HepG2 (cell line): ENCODE data around the gene DENND4B. TPM values are rescaled to one million over a fixed set of nuclear protein-coding genes. Genes with fewer than 3 reads are reported as not detected.

Experiments used
- ATM ChIP-seq: fragments of 450-650 bp; IDR thresholded peaks from 2 replicates; pipeline ENCODE4 v1.7.1; 2017; ENCODE audit warnings: mild to moderate bottlenecking, borderline replicate concordance
- CC2D1A ChIP-seq: sonication (generic); formaldehyde crosslinking; IDR thresholded peaks from 2 replicates; pipeline ENCODE4 v1.8.1; 2023; ENCODE audit warnings: mild to moderate bottlenecking, missing genetic modification reagents
- FOXP1 ChIP-seq, 2 experiments: fragments of 450-650 bp in 1 of 2; IDR thresholded peaks; 2 replicates each; pipeline ENCODE4 v1.6.1; 2017 to 2018; ENCODE audit warnings: antibody characterized with exemption in 1 of 2
- HOXA5 ChIP-seq: sonication (generic); formaldehyde crosslinking; IDR thresholded peaks from 2 replicates; pipeline ENCODE4 v1.4.0; 2020; ENCODE audit warnings: missing genetic modification reagents
- NONO ChIP-seq, 2 experiments: fragments of 450-650 bp in 1 of 2; sonication (generic) in 1 of 2; formaldehyde crosslinking in 1 of 2; IDR thresholded peaks in 1 of 2; conservative IDR thresholded peaks in 1 of 2; 2 replicates each; pipeline versions ENCODE4 v1.6.1 to v1.8.0; 2017 to 2022; ENCODE audit warnings: mild to moderate bottlenecking in 1 of 2, missing genetic modification reagents in 1 of 2, moderate library complexity in 1 of 2
- NR2F6 ChIP-seq, 2 experiments: IDR thresholded peaks; 2 replicates each; pipeline ENCODE4 v1.6.1; 2016; ENCODE audit warnings: antibody characterized with exemption in 1 of 2, mild to moderate bottlenecking in 1 of 2
- ONECUT2 ChIP-seq: sonication (generic); formaldehyde crosslinking; IDR thresholded peaks from 2 replicates; pipeline ENCODE4 v1.4.0; 2020; ENCODE audit warnings: missing genetic modification reagents
- PCBP1 ChIP-seq: fragments of 200-400 bp; formaldehyde crosslinking; IDR thresholded peaks from 2 replicates; pipeline ENCODE4 v1.6.1; 2017; ENCODE audit warnings: mild to moderate bottlenecking, low read depth, low read length, borderline replicate concordance
- TAF1 ChIP-seq: sonication (generic); formaldehyde crosslinking; IDR thresholded peaks from 2 replicates; pipeline ENCODE4 v1.4.0; 2020; ENCODE audit warnings: missing genetic modification reagents
- TAF15 ChIP-seq: fragments of 200-400 bp; formaldehyde crosslinking; IDR thresholded peaks from one replicate; pipeline ENCODE4 v1.6.1; 2018; ENCODE audit warnings: mild to moderate bottlenecking, low read depth, low read length; ENCODE audit not compliant: poor library complexity, severe bottlenecking
- ZEB1 ChIP-seq: IDR thresholded peaks from 2 replicates; pipeline ENCODE4 v1.6.1; 2012; ENCODE audit warnings: mild to moderate bottlenecking, low read depth, inconsistent platforms; ENCODE audit not compliant: insufficient replicate concordance
- ZNF501 ChIP-seq: sonication (generic); formaldehyde crosslinking; IDR thresholded peaks from 2 replicates; pipeline ENCODE4 v1.5.1; 2020; ENCODE audit warnings: mild to moderate bottlenecking, moderate library complexity, missing genetic modification reagents
- ZSCAN12 ChIP-seq: sonication (generic); formaldehyde crosslinking; IDR thresholded peaks from 2 replicates; pipeline ENCODE4 v1.9.0; 2021; ENCODE audit warnings: mild to moderate bottlenecking, missing genetic modification reagents
- ZSCAN29 ChIP-seq: sonication (generic); formaldehyde crosslinking; conservative IDR thresholded peaks from 2 replicates; pipeline ENCODE4 v1.4.0; 2020; ENCODE audit warnings: mild to moderate bottlenecking, missing genetic modification reagents
- polyA plus RNA-seq, 8 experiments: library from polyadenylated mRNA; depleted of rRNA in 3 of 8; stranded (reverse) in 7 of 8; unstranded in 1 of 8; fragments of >200 nt; fragmentation: Illumina TruSeq in 4 of 8; extraction: Trizol in 4 of 8; gene quantifications; 2 replicates each; pipeline versions ENCODE4 v1.2.1 to v1.2.3, GENCODE V29; 2011 to 2016; ENCODE audit warnings: low read depth in 4 of 8, missing spikeins in 1 of 8, mixed read lengths in 1 of 8; ENCODE audit not compliant: insufficient read depth in 1 of 8
- total RNA-seq, 5 experiments: library from RNA; depleted of rRNA; stranded (reverse); fragments of >200 nt; fragmentation: Illumina TruSeq; extraction: Trizol; gene quantifications; 2 replicates each; pipeline ENCODE4 v1.2.3, GENCODE V29; 2016; ENCODE audit warnings: low read depth in 1 of 5
- TF ChIP-seq, protein P1 (sequence below), 2 experiments: sonication (generic) in 1 of 2; formaldehyde crosslinking in 1 of 2; IDR thresholded peaks; 2 replicates each; pipeline versions ENCODE4 v1.6.1 to v1.9.0; 2014 to 2022; ENCODE audit warnings: antibody characterized with exemption in 1 of 2, borderline replicate concordance in 1 of 2, inconsistent platforms in 1 of 2, low read depth in 1 of 2, missing genetic modification reagents in 1 of 2
- TF ChIP-seq, protein P2 (sequence below): IDR thresholded peaks from 2 replicates; pipeline ENCODE4 v1.6.1; 2016
- TF ChIP-seq, protein P3 (sequence below): sonication (generic); formaldehyde crosslinking; IDR thresholded peaks from 2 replicates; pipeline ENCODE4 v1.4.0; 2020; ENCODE audit warnings: missing genetic modification reagents, borderline replicate concordance

The DENND4B gene
- total and polyA plus RNA-seq, 2 of the 13 experiments (the other 11 are each of a cell fraction or from before 2014, with no cell fraction given) = 15.1 to 20.3 TPM

DNA sequence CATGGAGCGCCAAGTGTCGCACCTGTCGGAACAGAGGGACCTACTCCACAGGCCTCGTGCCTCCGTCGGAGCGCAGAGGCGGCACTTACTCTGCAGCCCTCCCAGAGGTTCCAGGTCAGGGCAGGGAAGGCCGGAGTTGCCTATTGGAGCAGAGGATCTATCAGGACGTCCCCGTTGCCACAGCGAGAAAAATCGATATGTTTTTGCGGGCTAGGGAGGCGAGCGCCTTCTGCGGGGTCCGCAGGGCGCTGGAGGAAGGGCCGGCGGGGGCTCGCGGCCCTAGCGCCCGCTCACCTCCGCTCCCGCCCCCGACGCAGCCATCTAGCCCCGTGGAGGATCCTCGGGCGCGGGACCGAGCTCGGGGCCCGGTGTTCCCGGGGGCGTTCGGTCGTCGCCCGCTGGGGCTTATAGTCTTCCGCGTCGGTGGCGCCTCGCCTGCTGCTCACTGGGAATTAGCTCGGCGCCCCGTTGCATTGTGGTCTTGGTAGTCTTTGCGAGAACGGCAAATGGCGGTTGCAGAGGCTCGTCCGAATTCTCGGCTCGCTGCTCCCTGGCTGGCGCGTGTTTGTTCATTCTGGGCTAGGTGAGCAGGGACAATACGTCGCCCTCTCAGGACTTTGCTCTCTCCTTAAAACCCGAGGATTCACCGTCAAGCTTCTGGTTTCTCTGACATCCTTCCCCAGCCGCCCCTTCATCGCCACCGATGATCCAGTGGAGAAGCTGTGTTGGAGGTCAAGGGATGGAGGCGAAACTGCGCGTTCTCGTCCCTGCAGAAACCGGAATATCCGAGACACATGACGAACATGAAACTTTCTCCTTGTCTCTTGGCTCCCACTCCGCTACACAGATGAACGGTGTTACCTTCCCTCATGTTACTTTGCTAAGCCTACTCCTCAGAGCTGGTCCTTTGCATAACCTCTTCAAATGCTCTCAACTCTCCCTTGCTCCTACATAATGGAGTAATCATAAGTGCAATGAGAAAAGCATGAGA, 31.0 kb upstream of the DENND4B start, which contains the start of gene JTB (continued):
- peak; percentile 99 for TF ChIP-seq ONECUT2 (CRISPR knock-in tag)
- TF ChIP-seq ZEB1 = no peak
- TF ChIP-seq TAF1 (CRISPR knock-in tag) = peak; percentile 88
- TF ChIP-seq TAF15 = no peak
- TF ChIP-seq, protein P1, sequence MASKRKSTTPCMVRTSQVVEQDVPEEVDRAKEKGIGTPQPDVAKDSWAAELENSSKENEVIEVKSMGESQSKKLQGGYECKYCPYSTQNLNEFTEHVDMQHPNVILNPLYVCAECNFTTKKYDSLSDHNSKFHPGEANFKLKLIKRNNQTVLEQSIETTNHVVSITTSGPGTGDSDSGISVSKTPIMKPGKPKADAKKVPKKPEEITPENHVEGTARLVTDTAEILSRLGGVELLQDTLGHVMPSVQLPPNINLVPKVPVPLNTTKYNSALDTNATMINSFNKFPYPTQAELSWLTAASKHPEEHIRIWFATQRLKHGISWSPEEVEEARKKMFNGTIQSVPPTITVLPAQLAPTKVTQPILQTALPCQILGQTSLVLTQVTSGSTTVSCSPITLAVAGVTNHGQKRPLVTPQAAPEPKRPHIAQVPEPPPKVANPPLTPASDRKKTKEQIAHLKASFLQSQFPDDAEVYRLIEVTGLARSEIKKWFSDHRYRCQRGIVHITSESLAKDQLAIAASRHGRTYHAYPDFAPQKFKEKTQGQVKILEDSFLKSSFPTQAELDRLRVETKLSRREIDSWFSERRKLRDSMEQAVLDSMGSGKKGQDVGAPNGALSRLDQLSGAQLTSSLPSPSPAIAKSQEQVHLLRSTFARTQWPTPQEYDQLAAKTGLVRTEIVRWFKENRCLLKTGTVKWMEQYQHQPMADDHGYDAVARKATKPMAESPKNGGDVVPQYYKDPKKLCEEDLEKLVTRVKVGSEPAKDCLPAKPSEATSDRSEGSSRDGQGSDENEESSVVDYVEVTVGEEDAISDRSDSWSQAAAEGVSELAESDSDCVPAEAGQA (IDR thresholded peaks at IDR 0.05; ENCODE audit: low read depth) = peak; percentile 70; the same call in 1 of the 2 replicates
- TF ChIP-seq, protein P1 (CRISPR knock-in tag; IDR thresholded peaks at IDR 0.05; ENCODE audit: borderline replicate concordance) = no peak
- TF ChIP-seq, protein P2, sequence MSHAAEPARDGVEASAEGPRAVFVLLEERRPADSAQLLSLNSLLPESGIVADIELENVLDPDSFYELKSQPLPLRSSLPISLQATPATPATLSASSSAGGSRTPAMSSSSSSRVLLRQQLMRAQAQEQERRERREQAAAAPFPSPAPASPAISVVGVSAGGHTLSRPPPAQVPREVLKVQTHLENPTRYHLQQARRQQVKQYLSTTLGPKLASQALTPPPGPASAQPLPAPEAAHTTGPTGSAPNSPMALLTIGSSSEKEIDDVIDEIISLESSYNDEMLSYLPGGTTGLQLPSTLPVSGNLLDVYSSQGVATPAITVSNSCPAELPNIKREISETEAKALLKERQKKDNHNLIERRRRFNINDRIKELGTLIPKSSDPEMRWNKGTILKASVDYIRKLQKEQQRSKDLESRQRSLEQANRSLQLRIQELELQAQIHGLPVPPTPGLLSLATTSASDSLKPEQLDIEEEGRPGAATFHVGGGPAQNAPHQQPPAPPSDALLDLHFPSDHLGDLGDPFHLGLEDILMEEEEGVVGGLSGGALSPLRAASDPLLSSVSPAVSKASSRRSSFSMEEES (CRISPR knock-in tag) = peak; percentile 12; the same call in 1 of the 2 replicates
- TF ChIP-seq ZNF501 (CRISPR knock-in tag) = peak; percentile 90
- peak; percentile 56; the same call in 1 of the 2 replicates for TF ChIP-seq HOXA5 (CRISPR knock-in tag)
- no peak; the same call in 1 of the 2 replicates for TF ChIP-seq ZSCAN12 (CRISPR knock-in tag)
- no peak for TF ChIP-seq ATM
- TF ChIP-seq ZSCAN29 (CRISPR knock-in tag) = peak; percentile 43; the same call in 1 of the 2 replicates
- TF ChIP-seq, protein P3, sequence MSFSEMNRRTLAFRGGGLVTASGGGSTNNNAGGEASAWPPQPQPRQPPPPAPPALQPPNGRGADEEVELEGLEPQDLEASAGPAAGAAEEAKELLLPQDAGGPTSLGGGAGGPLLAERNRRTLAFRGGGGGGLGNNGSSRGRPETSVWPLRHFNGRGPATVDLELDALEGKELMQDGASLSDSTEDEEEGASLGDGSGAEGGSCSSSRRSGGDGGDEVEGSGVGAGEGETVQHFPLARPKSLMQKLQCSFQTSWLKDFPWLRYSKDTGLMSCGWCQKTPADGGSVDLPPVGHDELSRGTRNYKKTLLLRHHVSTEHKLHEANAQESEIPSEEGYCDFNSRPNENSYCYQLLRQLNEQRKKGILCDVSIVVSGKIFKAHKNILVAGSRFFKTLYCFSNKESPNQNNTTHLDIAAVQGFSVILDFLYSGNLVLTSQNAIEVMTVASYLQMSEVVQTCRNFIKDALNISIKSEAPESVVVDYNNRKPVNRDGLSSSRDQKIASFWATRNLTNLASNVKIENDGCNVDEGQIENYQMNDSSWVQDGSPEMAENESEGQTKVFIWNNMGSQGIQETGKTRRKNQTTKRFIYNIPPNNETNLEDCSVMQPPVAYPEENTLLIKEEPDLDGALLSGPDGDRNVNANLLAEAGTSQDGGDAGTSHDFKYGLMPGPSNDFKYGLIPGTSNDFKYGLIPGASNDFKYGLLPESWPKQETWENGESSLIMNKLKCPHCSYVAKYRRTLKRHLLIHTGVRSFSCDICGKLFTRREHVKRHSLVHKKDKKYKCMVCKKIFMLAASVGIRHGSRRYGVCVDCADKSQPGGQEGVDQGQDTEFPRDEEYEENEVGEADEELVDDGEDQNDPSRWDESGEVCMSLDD = peak; percentile 21; the same call in 1 of the 2 replicates
- TF ChIP-seq FOXP1 (IDR thresholded peaks at IDR 0.05) = no peak
- TF ChIP-seq FOXP1 (CRISPR knock-in tag; IDR thresholded peaks at IDR 0.05) = no peak
- no peak for TF ChIP-seq PCBP1
- no peak for TF ChIP-seq NONO (IDR thresholded peaks at IDR 0.05)
- TF ChIP-seq NONO (CRISPR knock-in tag; conservative IDR thresholded peaks at IDR 0.05) = peak; percentile 82
- TF ChIP-seq NR2F6 (IDR thresholded peaks at IDR 0.05) = no peak
- 0 out of 2 replicates have a peak, but pooled peaks have one; percentile 43 for TF ChIP-seq NR2F6 (CRISPR knock-in tag; IDR thresholded peaks at IDR 0.05)
- TF ChIP-seq CC2D1A (CRISPR knock-in tag) = 0 out of 2 replicates have a peak, but pooled peaks have one; percentile 62
